ENCODE results near the gene HIPK1. TPM values are rescaled to one million over a fixed set of nuclear protein-coding genes. Genes with fewer than 3 reads are reported as not detected.

HIPK1 gene
- total RNA-seq, 4 donors from 2014 or later: 60.6 to 89.9 (median 76.5) TPM

GRCh38 chr1:113963281-113963906, 34.3 kb downstream of the HIPK1 start:
- intact Hi-C loops (cut with DNase I): no loop called here
- no peak for TF ChIP-seq CTCF (IDR thresholded peaks at IDR 0.05)
- TF ChIP-seq EP300 (IDR thresholded peaks at IDR 0.05): no peak
- no peak for TF ChIP-seq POLR2AphosphoS5 (IDR thresholded peaks at IDR 0.05)
- TF ChIP-seq POLR2A (IDR thresholded peaks at IDR 0.05; ENCODE audit: low read depth): no peak
- WGBS: 92% methylated on average over 12 of the region's 12 CpGs
- Histone ChIP-seq H3K27ac (replicated peaks in 1 of 4) (no peak overlapping the region), H3K4me3 (no peak overlapping the region), H3K4me1 (peaks cover 0 to 29% (median 16%) of the 10 kb centered on the region in 4 donors), H3K36me3 (peaks cover 34 to 81% (median 62%) of the 10 kb centered on the region in 4 donors), H3K27me3 (no peaks in the 10 kb centered on the region), H3K9me3 (no peaks in the 10 kb centered on the region)
- no peak for DNase-seq (ENCODE audit: extremely low spot score)

GRCh38 chr1:113965703-113966412, 36.7 kb downstream of the HIPK1 start:
- peaks cover 52 to 89% (median 68%) of the 10 kb centered on the region in 4 donors for H3K36me3 ChIP-seq
- WGBS: 87% methylated on average over 4 of the region's 4 CpGs

GRCh38 chr1:113972954-113973353, 43.8 kb downstream of the HIPK1 start:
- H3K36me3 ChIP-seq: peaks cover 56 to 79% (median 65%) of the 10 kb centered on the region in 4 donors

More at GRCh38 chr1:113965703-113966412, 36.7 kb downstream of the HIPK1 start:
- TF ChIP-seq POLR2AphosphoS5 (IDR thresholded peaks at IDR 0.05): no peak
- TF ChIP-seq POLR2A (IDR thresholded peaks at IDR 0.05; ENCODE audit: low read depth): no peak
- no peak for TF ChIP-seq EP300 (IDR thresholded peaks at IDR 0.05)
- H3K4me3 ChIP-seq: no peak overlapping the region
- intact Hi-C loops (cut with DNase I): no loop called here
- no peak for DNase-seq (ENCODE audit: extremely low spot score)
- H3K9me3 ChIP-seq: no peaks in the 10 kb centered on the region
- H3K27me3 ChIP-seq: no peaks in the 10 kb centered on the region
- H3K27ac ChIP-seq (replicated peaks in 1 of 4): no peak overlapping the region
- H3K4me1 ChIP-seq: peaks cover 0 to 29% (median 16%) of the 10 kb centered on the region in 4 donors

GRCh38 chr1:113975211-113975895, 46.2 kb downstream of the HIPK1 start:
- 64% methylated on average over 4 of the region's 4 CpGs for WGBS
- no peak overlapping the region for H3K27ac ChIP-seq (replicated peaks in 1 of 4)
- H3K36me3 ChIP-seq: peaks cover 32 to 55% (median 41%) of the 10 kb centered on the region in 4 donors

More at GRCh38 chr1:113972954-113973353, 43.8 kb downstream of the HIPK1 start:
- TF ChIP-seq POLR2AphosphoS5 (IDR thresholded peaks at IDR 0.05) (no peak), EP300 (IDR thresholded peaks at IDR 0.05) (no peak), CTCF (IDR thresholded peaks at IDR 0.05) (no peak), POLR2A (IDR thresholded peaks at IDR 0.05; ENCODE audit: low read depth) (no peak)
- Histone ChIP-seq H3K4me1 (peaks cover 12 to 32% (median 25%) of the 10 kb centered on the region in 4 donors), H3K9me3 (no peaks in the 10 kb centered on the region), H3K27me3 (no peaks in the 10 kb centered on the region), H3K4me3 (no peak overlapping the region), H3K27ac (replicated peaks in 1 of 4) (no peak overlapping the region)
- WGBS: 87% methylated on average over 9 of the region's 9 CpGs
- intact Hi-C loops (cut with DNase I): loop anchor here (10.0 kb wide), 1 partner anchor 138 kb away; no protein-coding TSS in a partner anchor
- DNase-seq (ENCODE audit: extremely low spot score): no peak

More at GRCh38 chr1:113975211-113975895, 46.2 kb downstream of the HIPK1 start:
- no peaks in the 10 kb centered on the region for H3K27me3 ChIP-seq
- intact Hi-C loops (cut with DNase I): loop anchor here (5.0 to 10.0 kb wide), 3 partner anchors 63 to 242 kb away; no protein-coding TSS in a partner anchor
- TF ChIP-seq EP300 (IDR thresholded peaks at IDR 0.05) (no peak), POLR2A (IDR thresholded peaks at IDR 0.05; ENCODE audit: low read depth) (no peak), POLR2AphosphoS5 (IDR thresholded peaks at IDR 0.05) (no peak), CTCF (IDR thresholded peaks at IDR 0.05) (no peak)
- peaks cover 26 to 56% (median 48%) of the 10 kb centered on the region in 4 donors for H3K4me1 ChIP-seq
- no peaks in the 10 kb centered on the region for H3K9me3 ChIP-seq
- DNase-seq (ENCODE audit: extremely low spot score): no peak
- no peak overlapping the region for H3K4me3 ChIP-seq

All from esophagus muscularis mucosa (tissue), 4 donors.